HG03025 (cell line): Measurements from ENCODE around the gene LYST.

Source experiments
- ATAC-seq: cut with Tn5 transposase; IDR thresholded peaks from one replicate; pipeline ENCODE4 v1.9.1; 2021; ENCODE audit warnings: mild to moderate bottlenecking, moderate library complexity; ENCODE audit not compliant: unreplicated experiment, low FRiP score

LYST gene

DNA sequence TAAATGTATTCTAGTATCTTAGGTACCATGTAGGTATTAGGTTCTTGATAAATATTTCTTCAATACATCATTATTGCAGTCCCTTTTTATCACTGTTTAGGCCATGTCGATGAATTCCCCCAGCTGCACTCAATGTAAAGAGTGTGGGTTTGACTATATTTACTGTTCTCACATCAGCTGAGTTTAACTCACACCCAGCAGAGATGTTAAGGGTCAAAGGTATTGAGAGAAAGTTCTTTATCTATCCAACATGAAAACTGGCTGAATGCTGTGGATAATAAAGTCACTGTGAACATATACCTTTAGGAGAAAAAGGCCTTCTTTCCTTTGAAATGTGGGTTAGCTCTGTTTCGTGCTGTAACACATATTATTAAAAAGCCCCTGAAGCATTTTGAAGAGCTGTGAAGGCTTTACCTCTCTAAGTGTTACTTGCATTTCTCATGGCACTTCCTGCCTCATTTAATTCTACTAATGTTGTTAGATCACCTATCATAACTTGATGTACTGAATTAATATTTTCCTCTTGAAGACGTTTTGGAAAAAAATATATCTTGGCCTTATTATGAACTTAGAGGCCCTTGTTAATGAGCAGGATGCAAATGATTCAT is 19.1 kb upstream of the LYST start:
- ATAC-seq, result no peak

GRCh38 chr1:235883261-235883927 is 16.7 kb upstream of the LYST start:
- ATAC-seq, result no peak

DNA sequence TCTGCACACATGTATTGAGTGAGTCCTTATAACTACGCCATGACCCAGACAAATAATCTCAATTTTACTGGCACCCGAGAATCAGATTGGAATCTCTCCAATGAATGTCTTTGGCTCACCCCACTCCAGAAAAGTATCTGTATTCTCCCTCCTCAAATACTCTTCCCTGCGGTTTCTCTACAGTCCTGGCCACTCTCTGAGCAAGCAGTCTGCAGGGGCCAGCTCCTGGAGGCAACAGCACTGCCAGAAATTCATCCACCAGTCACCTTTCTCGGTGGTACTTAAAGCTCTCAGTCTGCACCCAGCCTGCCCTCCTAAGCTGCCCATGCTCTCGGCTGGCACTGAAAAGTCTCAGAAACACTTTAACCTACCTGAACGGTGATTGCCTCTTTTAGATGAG is 16.1 kb upstream of the LYST start:
- no peak for ATAC-seq

DNA sequence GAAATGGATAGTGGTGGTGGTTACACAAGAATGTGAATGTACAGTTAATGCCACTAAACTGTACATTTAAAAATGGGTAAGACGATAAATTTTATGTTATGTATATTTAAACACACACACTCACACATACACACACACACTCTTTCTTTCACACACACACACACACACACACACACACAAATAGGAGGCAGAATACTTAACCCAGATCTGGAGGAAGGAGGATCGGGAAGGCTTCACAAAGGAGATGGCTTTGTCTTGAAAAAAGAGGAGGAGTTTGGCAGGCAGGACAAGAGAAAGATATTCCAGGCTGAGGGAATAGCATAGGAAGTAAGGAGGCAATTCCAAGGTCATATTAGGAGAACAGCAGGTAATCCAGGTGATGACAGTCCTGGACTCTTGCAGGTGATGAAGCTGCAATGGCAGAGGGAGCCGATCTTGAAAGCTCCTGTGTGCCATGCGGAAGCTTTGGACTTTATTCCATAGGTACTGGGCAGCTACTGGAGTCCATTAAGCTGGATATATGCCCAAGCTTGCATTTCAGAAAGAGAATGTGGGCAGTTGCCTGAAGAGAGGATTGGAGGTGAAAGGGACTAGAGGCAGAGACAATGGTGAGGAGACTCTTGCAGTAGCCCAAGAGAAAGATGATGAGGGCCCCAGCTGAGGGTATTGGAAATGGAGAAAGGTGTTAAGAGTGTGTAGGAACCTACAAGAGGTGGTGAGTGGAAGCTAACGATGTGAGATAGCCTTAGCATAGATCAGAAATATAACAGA is 15.4 kb upstream of the LYST start:
- no peak for ATAC-seq

DNA sequence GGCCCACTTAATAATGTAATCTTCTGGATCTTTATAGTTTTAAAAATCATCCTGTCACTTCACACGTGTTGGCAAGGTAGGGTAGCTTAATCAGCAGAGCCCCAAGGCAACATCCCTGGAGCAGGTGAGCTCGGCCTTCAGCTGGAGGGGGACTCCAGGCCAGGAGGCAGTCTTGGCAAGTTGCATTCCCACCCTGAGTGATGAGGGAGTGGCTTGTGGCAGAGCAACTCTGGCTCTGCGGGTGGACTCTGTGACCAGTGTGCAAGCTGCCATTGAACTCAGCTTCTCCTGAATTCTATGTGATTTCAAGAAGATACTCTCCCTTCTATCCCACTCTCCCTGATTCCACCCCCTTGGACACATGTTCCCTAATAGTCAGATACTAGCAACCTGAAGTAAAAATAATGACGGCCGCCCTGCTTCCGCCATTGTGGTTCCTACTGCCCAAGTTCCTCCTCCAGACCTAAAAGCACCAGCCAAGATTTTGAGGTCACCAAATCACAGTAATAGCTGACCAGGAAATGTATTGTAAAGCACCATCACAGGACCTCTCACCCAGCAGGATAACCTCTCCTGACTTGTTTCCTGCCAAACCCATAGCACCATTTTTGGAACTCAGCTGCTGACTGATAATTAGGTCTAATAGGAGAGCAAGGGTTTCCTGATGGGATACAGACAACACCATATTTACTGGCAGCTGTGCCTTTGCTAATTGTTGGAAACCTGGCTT is 11.5 kb upstream of the LYST start:
- no peak for ATAC-seq

- no peak for ATAC-seq
These were observed 9.7 kb upstream of the LYST start for GRCh38 chr1:235876402-235876841.

- ATAC-seq, result no peak
These were observed 8.4 kb upstream of the LYST start for GRCh38 chr1:235875036-235875597.

- no peak for ATAC-seq
These were observed 7.6 kb upstream of the LYST start for GRCh38 chr1:235874261-235874660.

- no peak for ATAC-seq
These were observed 6.9 kb upstream of the LYST start for GRCh38 chr1:235873571-235873970.

DNA sequence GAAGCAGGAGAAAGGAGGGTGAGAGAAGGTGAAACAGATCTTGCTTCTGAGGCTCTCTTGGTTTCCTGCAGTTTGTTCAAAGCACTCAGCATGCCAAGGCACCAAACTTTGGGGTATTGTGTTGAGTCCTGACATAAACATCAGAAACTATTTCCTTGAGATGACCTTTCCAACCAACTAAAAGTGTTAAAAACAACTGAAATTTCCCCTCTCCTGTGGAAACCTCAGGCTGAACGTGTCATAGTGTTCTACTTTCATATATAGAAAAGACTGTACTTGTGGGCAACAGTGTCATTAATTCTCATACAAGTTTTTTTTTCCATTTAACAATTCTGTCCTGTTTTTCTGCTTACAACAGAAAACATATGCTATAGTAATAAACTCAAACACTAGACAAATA is 6.3 kb upstream of the LYST start:
- ATAC-seq, result no peak

DNA sequence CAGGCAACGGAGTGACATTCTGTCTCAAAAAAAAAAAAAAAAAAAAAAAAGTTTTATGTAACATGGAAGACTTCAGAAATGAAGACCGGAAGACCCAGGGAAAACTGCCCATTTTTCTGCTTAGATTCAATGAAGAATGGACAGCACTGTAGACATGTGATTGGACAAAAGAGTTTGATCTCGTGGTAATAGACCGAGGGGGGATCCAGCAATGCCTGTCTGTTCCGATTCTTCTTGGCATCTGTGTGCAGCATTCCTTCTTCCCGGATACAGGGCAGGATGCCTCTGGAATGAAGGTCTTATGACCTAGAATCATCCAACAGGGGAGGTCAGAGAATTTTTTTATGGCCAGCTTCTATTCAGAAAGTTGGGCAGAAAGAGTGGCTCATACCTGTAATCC is 5.6 kb upstream of the LYST start:
- ATAC-seq, result no peak

- ATAC-seq, result no peak
These were observed 1.3 kb upstream of the LYST start for GRCh38 chr1:235867903-235868469.

DNA sequence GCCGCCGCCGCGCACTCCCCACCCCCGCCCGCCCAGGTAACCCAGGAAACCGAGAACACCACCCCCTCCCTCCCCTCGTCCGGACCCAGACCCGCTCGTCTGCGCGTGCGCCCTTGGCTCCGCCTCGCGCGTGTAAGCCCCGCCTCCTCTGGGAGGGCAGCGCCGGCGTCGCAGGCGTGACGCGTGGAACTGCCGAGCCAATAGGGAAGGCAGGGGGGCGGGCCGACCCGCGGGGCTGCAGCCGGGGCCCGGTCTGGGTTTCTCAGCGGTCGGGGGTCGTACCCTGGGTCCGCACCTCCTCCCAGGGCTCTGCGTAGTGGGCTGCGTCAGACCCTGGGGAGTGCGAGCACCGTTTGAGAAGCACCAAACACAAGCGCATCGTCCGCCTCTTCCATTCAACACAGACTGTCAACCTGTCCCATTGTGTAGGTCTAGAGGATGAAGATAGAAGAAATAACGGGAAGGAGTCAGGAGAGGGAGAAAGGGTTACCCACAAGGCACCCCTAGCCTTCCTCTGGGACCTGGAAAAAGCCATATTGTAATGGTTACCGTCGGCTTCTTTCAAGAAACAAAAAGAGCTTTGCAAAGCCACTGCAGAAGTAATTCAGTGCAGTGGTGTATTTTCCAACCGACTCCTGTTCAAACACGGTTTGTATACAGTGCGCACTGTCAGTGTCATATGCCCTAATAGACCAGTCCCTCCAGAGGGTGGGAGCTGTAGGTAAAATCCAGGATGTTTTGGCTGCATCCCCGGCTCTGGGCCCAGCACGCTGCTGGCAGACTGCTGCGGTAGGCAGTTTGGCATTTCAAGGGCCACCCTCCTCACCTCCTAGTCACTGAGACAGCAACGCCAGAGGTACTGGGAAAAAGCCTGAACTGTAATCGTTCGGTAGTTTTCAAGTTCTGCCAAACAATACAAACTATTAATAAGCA is 473 bp upstream of the LYST start:
- peak; percentile 62 for ATAC-seq

DNA sequence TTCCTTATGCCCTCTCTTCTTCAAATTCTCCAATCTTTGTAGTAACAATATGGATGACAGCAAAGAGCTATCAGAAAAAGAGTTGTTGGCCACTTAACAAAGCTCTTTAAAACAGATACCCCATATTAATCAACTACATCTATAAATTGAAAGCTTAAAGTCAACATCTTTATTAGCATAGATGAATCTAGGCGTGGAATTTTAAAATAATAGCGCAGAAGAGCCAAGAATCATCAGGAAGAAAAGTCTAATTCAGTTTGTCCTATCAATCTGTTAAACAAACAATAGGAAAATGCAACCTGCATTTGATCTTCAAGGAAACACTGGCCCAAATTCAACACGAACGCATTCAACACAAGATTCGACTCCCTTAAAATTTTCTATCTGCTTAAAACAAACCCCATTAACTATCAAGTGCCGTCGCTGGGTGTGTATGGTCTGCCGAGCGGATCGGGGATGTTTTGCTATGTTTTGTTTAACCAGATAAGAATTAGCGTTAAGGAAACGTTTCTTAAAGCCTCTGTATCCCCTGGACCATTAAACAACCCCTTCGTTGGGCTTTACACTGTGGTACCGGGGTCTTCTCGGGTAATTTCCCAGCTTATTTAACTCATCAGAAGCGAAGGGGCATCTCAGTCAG is 1.0 kb downstream of the LYST start:
- ATAC-seq, result peak; percentile 2

GRCh38 chr1:235864931-235865525 is 1.7 kb downstream of the LYST start:
- ATAC-seq, result no peak

DNA sequence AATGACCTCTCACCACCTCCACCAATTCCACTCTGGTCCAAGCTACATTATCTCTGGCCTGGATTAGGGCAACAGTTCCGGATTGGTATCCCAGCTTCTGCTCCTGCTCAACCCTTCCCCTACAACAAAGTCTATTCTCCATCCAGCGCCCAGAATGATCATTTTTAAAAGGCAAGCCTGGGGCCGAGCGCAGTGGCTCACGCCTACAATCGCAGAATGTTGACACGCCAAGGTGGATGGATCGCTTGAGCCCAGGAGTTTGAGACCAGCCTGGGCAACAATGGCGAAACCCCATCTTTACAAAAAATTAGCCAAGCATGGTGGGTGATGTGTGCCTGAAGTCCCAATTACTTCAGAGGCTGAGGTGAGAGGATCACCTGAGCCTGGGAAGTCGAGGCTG is 2.2 kb downstream of the LYST start:
- no peak for ATAC-seq

GRCh38 chr1:235863699-235864093 is 3.0 kb downstream of the LYST start:
- ATAC-seq, result no peak

DNA sequence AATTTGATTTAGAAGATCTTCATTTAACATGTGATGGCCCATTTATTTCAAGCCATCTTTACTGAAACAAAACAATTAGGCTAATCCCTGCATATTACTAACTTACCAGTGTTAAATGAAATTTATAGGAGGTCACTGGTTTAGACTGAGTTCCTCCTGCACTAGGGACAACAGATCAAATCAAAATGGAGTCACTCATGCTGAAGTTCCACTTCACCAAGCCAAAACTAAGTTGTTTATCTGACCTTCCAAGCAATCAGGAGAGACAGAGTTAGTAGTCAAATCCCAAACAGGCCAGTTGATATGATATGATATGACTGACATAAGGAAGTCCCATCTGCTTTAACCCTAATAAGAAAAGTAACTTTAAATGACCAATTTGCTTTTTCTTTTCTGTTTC is 4.8 kb downstream of the LYST start:
- no peak for ATAC-seq

- ATAC-seq, result no peak
These were observed 5.9 kb downstream of the LYST start for GRCh38 chr1:235860829-235861228.
